Right lobe of liver (tissue), 4 donors: Measurements from ENCODE around the gene SENP8.

Source experiments
- CTCF ChIP-seq, 4 donors: fragments of 200-600 bp in 3 of 4; fragments of 450-650 bp in 1 of 4; IDR thresholded peaks; one replicate each; pipeline versions ENCODE4 v1.5.1 to v1.8.0; 2016 to 2022; ENCODE audit warnings: antibody characterized with exemption in 4 of 4, mild to moderate bottlenecking in 2 of 4
- POLR2A ChIP-seq: fragments of 450-650 bp; IDR thresholded peaks from one replicate; pipeline ENCODE4 v1.6.1; 2017; ENCODE audit warnings: antibody characterized with exemption, mild to moderate bottlenecking
- donor health status: DM: no; HTN: no; CAD: no.
- donor health status: DM: no; HTN: no; CAD: no.
- donor health status: DM: no; HTN: yes; CAD: no.

GRCh38 chr15:72086920-72087648 lies 31.1 kb upstream of the SENP8 start:
- no peak for TF ChIP-seq POLR2A
- TF ChIP-seq CTCF (IDR thresholded peaks at IDR 0.05), result no peak
